Measurements from ENCODE around the gene ATP13A3. TPM values are rescaled to one million over a fixed set of nuclear protein-coding genes. Genes with fewer than 3 reads are reported as not detected.
A peak's percentile ranks its signal among the peaks of the same experiment; 100 is the strongest.

Gene ATP13A3
- total RNA-seq, 3 donors from 2014 or later = 186 to 209 (median 188) TPM

DNA sequence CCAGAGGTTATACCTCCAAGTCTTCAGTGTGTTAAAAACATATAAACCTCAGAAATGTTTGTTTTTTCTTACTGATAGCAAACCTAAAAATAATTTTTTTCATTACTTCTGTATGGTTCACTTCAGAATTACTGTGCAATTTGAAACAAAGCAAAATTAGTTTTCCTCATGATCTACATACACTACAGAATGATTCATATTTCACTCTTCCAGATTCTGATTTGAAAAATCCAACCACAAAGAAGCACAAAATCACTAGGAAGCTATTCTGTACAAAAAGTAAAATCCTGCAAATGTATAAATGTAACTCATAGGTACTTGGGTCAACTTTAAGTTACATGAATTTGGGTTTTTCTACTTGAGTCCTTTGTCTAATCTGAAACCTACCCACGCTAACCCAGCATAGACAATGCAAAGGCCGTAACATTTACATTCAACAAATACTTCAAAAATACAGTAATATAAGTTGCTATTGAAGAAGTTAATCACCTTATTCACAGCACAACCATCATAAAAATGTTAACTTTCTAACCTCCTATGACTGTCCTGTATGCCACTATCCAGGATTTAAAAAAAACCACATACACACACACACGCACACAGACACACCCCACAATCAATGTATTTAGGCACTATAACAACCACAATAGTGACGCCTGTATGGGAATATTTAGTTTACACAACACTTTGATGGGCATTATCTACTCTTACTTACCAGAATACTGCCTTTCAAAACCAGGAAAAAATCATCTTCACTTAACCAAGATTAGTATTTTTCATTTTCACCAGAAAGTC lies 11.5 kb downstream of the ATP13A3 start:
- DNase-seq (no peak), ATAC-seq (peak in 1 of 2 donors; percentile 15)
- Mint-ChIP-seq H3K9me3 (no peaks in the 10 kb centered on the region), H3K4me1 (ENCODE audit: low read depth) (peaks cover 30% of the 10 kb centered on the region), H3K36me3 (ENCODE audit: insufficient read depth) (peaks cover 8% of the 10 kb centered on the region), H3K4me3 (no peak overlapping the region), H3K27me3 (ENCODE audit: low read depth) (no peaks in the 10 kb centered on the region)

DNA sequence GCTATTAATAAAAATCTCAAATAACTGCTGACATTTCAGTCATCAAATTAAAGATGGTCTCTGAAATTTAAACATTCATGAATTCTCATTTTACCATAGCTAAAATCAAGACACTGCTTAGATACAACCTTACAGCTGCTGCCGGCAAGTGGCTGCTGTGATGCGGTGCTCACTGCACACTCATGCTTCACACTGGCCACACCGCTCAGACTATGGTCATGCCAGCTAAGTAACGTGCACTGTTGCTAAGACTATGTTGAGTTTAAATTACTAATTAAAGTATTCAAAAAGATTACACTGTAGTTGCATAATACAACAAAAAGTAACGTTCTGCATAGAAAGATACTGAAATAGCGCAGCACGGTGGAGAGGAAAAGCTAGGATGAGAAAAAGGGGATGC lies 12.1 kb downstream of the ATP13A3 start:
- H3K36me3 Mint-ChIP-seq (ENCODE audit: insufficient read depth) = peaks cover 8% of the 10 kb centered on the region
- H3K9me3 Mint-ChIP-seq = no peaks in the 10 kb centered on the region
- H3K27me3 Mint-ChIP-seq (ENCODE audit: low read depth) = no peaks in the 10 kb centered on the region
- peaks cover 23% of the 10 kb centered on the region for H3K4me1 Mint-ChIP-seq (ENCODE audit: low read depth)
- no peak for DNase-seq
- ATAC-seq = no peak
- no peak overlapping the region for H3K4me3 Mint-ChIP-seq

DNA sequence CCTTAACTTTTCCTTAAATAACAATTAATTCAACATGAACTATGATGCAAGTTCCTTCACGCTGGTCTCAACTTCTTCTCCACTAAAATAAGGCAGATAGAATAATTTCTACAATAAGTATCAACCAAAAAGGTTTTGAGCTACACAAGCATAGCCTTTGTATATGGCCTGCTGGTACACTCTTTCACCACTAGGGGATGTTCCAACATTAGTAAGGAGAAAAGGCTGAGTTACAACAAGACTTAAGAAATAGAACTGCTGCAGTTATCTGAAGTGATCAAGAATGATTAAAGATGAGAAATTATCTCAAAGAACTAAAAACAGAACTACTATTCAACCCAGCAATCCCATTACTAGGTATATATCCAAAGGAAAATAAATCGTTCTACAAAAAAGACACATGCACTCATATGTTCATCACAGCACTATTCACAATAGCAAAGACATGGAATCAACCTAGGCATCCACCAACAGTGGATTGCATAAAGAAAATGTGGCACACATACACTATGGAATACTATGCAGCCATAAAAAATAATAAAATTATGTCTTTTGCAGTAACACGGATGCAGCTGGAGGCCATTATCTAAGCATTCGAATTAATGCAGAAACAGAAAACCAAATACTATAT lies 14.4 kb downstream of the ATP13A3 start:
- peak; percentile 75 to 82 for ATAC-seq
- peaks cover 6% of the 10 kb centered on the region for H3K36me3 Mint-ChIP-seq (ENCODE audit: insufficient read depth)

GRCh38 chr3:194471863-194472262 lies 14.9 kb downstream of the ATP13A3 start:
- peaks cover 23% of the 10 kb centered on the region for H3K4me1 Mint-ChIP-seq (ENCODE audit: low read depth)
- H3K36me3 Mint-ChIP-seq (ENCODE audit: insufficient read depth) = peaks cover 6% of the 10 kb centered on the region
- no peak overlapping the region for H3K4me3 Mint-ChIP-seq
- no peak for ATAC-seq
- H3K9me3 Mint-ChIP-seq = no peaks in the 10 kb centered on the region
- no peak for DNase-seq
- H3K27me3 Mint-ChIP-seq (ENCODE audit: low read depth) = no peaks in the 10 kb centered on the region

More for the DNA sequence above, 14.4 kb downstream of the ATP13A3 start:
- Mint-ChIP-seq H3K27me3 (ENCODE audit: low read depth) (no peaks in the 10 kb centered on the region), H3K4me1 (ENCODE audit: low read depth) (peaks cover 19% of the 10 kb centered on the region), H3K9me3 (no peaks in the 10 kb centered on the region), H3K4me3 (no peak overlapping the region)
- DNase-seq = no peak

DNA sequence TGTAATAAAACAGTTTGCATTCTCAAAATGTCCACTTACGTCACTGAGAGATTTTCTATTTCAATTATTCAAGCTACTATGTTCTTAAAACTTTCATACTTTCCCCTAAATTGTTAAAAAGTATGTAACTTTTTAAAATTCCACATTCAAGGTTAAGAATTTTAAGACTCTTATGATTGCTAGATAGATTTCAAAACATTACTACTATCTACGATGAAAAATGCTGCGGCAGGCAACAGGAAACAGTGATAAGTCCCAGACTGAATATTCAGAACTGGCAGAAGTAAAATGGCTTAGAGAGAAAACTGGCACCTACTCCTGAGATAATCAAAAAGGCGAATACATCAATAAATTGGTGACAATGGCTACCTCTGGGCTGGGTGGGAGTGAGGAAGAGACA lies 16.2 kb downstream of the ATP13A3 start:
- ATAC-seq (no peak), DNase-seq (no peak)
- Mint-ChIP-seq H3K36me3 (ENCODE audit: insufficient read depth) (peaks cover 6% of the 10 kb centered on the region), H3K4me1 (ENCODE audit: low read depth) (peaks cover 31% of the 10 kb centered on the region), H3K9me3 (no peaks in the 10 kb centered on the region), H3K27me3 (ENCODE audit: low read depth) (no peaks in the 10 kb centered on the region), H3K4me3 (no peak overlapping the region)

- ATAC-seq (no peak), DNase-seq (no peak)
- no peak overlapping the region for H3K4me3 Mint-ChIP-seq
- H3K36me3 Mint-ChIP-seq (ENCODE audit: insufficient read depth) = peaks cover 6% of the 10 kb centered on the region
- no peaks in the 10 kb centered on the region for H3K9me3 Mint-ChIP-seq
- no peaks in the 10 kb centered on the region for H3K27me3 Mint-ChIP-seq (ENCODE audit: low read depth)
- H3K4me1 Mint-ChIP-seq (ENCODE audit: low read depth) = peaks cover 36% of the 10 kb centered on the region
Observed at GRCh38 chr3:194469977-194470376, 16.8 kb downstream of the ATP13A3 start.

- H3K27me3 Mint-ChIP-seq (ENCODE audit: low read depth) = no peaks in the 10 kb centered on the region
- peaks cover 30% of the 10 kb centered on the region for H3K4me1 Mint-ChIP-seq (ENCODE audit: low read depth)
- H3K4me3 Mint-ChIP-seq = no peak overlapping the region
- DNase-seq = no peak
- no peak for ATAC-seq
- peaks cover 7% of the 10 kb centered on the region for H3K36me3 Mint-ChIP-seq (ENCODE audit: insufficient read depth)
- H3K9me3 Mint-ChIP-seq = no peaks in the 10 kb centered on the region
Observed at GRCh38 chr3:194468086-194468485, 18.7 kb downstream of the ATP13A3 start.

DNA sequence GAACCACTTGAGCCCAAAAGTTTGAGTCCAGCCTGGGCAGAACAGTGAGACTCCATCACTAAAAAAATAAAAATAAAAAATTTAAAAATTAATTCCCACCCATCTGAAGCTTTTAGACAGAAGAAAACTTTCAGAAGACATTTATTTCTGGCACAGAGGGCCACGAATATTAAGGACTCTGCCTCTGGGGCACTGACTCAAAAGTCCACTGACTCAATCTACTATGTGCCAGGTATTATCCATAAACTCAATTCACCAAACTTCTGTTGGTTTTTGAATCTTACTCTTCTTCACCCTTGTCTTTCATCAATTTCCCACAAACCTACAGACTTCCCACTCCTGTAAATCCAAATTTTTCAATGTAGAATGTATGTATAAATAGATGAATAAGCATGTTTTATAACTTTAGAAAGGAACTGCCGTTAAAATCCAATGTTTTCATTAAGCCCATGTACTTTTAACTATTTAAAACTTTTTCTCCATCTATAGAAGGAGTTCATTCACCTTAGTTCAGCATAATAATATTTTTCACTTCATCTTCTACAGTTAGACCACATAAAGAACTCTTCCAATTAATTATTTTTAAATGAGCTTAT lies 19.9 kb downstream of the ATP13A3 start:
- Mint-ChIP-seq H3K4me3 (no peak overlapping the region), H3K27me3 (ENCODE audit: low read depth) (no peaks in the 10 kb centered on the region), H3K36me3 (ENCODE audit: insufficient read depth) (peaks cover 7% of the 10 kb centered on the region), H3K9me3 (no peaks in the 10 kb centered on the region), H3K4me1 (ENCODE audit: low read depth) (peaks cover 23% of the 10 kb centered on the region)
- no peak for DNase-seq
- ATAC-seq = no peak

GRCh38 chr3:194465920-194466570 lies 20.8 kb downstream of the ATP13A3 start:
- Mint-ChIP-seq H3K27me3 (ENCODE audit: low read depth) (no peaks in the 10 kb centered on the region), H3K36me3 (ENCODE audit: insufficient read depth) (peaks cover 5% of the 10 kb centered on the region), H3K4me3 (no peak overlapping the region), H3K9me3 (no peaks in the 10 kb centered on the region), H3K4me1 (ENCODE audit: low read depth) (peaks cover 22% of the 10 kb centered on the region)
- peak; percentile 60 to 71 for ATAC-seq
- no peak for DNase-seq

DNA sequence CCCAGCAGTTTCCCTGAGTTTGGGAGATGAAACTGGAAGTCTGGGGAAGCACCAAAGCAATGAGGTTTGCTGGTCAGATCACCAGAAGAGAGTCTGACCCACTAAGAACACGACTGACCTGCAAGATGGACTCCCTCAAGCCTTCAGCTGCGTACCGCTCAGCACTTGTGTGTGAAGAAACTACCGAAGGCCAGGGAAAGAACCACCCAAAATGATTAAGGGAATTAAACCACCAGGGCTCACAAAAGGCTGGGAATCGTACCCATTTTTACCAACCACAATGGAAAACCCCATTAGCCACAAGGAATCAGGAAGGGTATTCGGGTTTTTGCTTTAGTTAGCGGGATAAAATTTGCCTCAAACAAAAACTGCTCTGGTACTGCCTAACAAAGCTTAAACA lies 21.6 kb downstream of the ATP13A3 start:
- H3K4me3 Mint-ChIP-seq = no peak overlapping the region
- peaks cover 5% of the 10 kb centered on the region for H3K36me3 Mint-ChIP-seq (ENCODE audit: insufficient read depth)

GRCh38 chr3:194464692-194465091 lies 22.1 kb downstream of the ATP13A3 start:
- Mint-ChIP-seq H3K36me3 (ENCODE audit: insufficient read depth) (peaks cover 6% of the 10 kb centered on the region), H3K4me3 (no peak overlapping the region), H3K27me3 (ENCODE audit: low read depth) (no peaks in the 10 kb centered on the region), H3K9me3 (no peaks in the 10 kb centered on the region), H3K4me1 (ENCODE audit: low read depth) (peaks cover 21% of the 10 kb centered on the region)
- ATAC-seq (no peak), DNase-seq (no peak)

More for the DNA sequence above, 21.6 kb downstream of the ATP13A3 start:
- ATAC-seq = no peak
- Mint-ChIP-seq H3K27me3 (ENCODE audit: low read depth) (no peaks in the 10 kb centered on the region), H3K4me1 (ENCODE audit: low read depth) (peaks cover 21% of the 10 kb centered on the region), H3K9me3 (no peaks in the 10 kb centered on the region)
- DNase-seq = no peak

DNA sequence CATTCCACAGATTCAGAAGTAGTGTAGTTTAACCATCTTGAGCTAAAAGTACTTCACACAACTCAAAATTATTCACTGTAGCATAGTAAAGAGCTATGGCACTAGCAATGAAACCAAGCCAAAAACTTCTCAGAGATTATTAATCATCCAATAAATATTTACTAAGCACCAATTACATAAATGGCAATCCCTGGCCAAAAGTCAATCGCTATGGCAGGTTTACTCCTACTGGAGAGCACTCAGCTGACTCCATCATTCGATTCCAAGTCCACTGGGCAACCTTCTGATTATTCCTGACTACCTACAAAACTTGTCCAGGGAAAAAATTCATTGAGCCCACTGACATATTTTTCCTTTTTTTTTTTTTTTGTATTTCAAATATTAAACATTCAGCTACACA lies 23.9 kb downstream of the ATP13A3 start:
- no peak for DNase-seq
- H3K36me3 Mint-ChIP-seq (ENCODE audit: insufficient read depth) = peaks cover 10% of the 10 kb centered on the region
- no peak overlapping the region for H3K4me3 Mint-ChIP-seq

GRCh38 chr3:194460566-194460965 lies 26.2 kb downstream of the ATP13A3 start:
- no peak for ATAC-seq
- Mint-ChIP-seq H3K9me3 (no peaks in the 10 kb centered on the region), H3K36me3 (ENCODE audit: insufficient read depth) (peaks cover 11% of the 10 kb centered on the region), H3K4me1 (ENCODE audit: low read depth) (peaks cover 9% of the 10 kb centered on the region), H3K4me3 (no peak overlapping the region), H3K27me3 (ENCODE audit: low read depth) (no peaks in the 10 kb centered on the region)
- no peak for DNase-seq

More for the DNA sequence above, 23.9 kb downstream of the ATP13A3 start:
- no peaks in the 10 kb centered on the region for H3K9me3 Mint-ChIP-seq
- H3K27me3 Mint-ChIP-seq (ENCODE audit: low read depth) = no peaks in the 10 kb centered on the region
- ATAC-seq = no peak
- H3K4me1 Mint-ChIP-seq (ENCODE audit: low read depth) = peaks cover 21% of the 10 kb centered on the region

- H3K9me3 Mint-ChIP-seq = no peaks in the 10 kb centered on the region
- peaks cover 23% of the 10 kb centered on the region for H3K36me3 Mint-ChIP-seq (ENCODE audit: insufficient read depth)
- H3K4me3 Mint-ChIP-seq = no peak overlapping the region
- no peak for DNase-seq
- ATAC-seq = no peak
- H3K27me3 Mint-ChIP-seq (ENCODE audit: low read depth) = no peaks in the 10 kb centered on the region
- no peaks in the 10 kb centered on the region for H3K4me1 Mint-ChIP-seq (ENCODE audit: low read depth)
Observed at GRCh38 chr3:194458131-194458530, 28.7 kb downstream of the ATP13A3 start.
